Effector memory CD8-positive, alpha-beta T cell (primary cell): ENCODE measurements around the gene PDCD2L.
A peak's percentile ranks its signal among the peaks of the same experiment; 100 is the strongest.

Experiments used
- ATAC-seq: fragments of 150-1000 bp; cut with Tn5 transposase; replicated peaks from 2 replicates; pipeline ENCODE4 v1.10.0; 2021; ENCODE audit warnings: mild to moderate bottlenecking, moderate library complexity
- DNase-seq, 3 experiments: peaks; one replicate each; pipeline ENCODE4 v3.0.0; 2021
- H3K27ac Mint-ChIP-seq, 2 donors: one replicate each; pipeline ENCODE4 v1.8.0; 2022; ENCODE audit warnings: mild to moderate bottlenecking in 2 of 2, mixed read lengths in 2 of 2, moderate library complexity in 2 of 2
- H3K27me3 Mint-ChIP-seq, 2 donors: one replicate each; pipeline ENCODE4 v1.8.0; 2022; ENCODE audit warnings: mixed read lengths in 2 of 2
- H3K36me3 Mint-ChIP-seq: one replicate; pipeline ENCODE4 v1.8.0; 2022; ENCODE audit warnings: mild to moderate bottlenecking, moderate library complexity, mixed read lengths; ENCODE audit not compliant: insufficient read depth
- H3K4me1 Mint-ChIP-seq, 2 donors: one replicate each; pipeline ENCODE4 v1.8.0; 2022; ENCODE audit warnings: low read depth in 2 of 2, mixed read lengths in 2 of 2
- H3K4me3 Mint-ChIP-seq, 2 donors: one replicate each; pipeline ENCODE4 v1.8.0; 2022; ENCODE audit warnings: mild to moderate bottlenecking in 2 of 2, mixed read lengths in 2 of 2, moderate library complexity in 2 of 2
- H3K9me3 Mint-ChIP-seq, 2 donors: one replicate each; pipeline ENCODE4 v1.8.0; 2022; ENCODE audit warnings: mixed read lengths in 2 of 2
- total RNA-seq, 9 experiments: gene quantifications; one replicate each; lab custom pipeline; 2026; lab: John Stamatoyannopoulos, UW

Gene PDCD2L, protein sequence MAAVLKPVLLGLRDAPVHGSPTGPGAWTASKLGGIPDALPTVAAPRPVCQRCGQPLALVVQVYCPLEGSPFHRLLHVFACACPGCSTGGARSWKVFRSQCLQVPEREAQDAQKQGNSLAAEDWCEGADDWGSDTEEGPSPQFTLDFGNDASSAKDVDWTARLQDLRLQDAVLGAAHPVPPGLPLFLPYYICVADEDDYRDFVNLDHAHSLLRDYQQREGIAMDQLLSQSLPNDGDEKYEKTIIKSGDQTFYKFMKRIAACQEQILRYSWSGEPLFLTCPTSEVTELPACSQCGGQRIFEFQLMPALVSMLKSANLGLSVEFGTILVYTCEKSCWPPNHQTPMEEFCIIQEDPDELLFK
- 1.5 to 18.6 (median 6.0) reads per million in 9 experiments for total RNA-seq

DNA sequence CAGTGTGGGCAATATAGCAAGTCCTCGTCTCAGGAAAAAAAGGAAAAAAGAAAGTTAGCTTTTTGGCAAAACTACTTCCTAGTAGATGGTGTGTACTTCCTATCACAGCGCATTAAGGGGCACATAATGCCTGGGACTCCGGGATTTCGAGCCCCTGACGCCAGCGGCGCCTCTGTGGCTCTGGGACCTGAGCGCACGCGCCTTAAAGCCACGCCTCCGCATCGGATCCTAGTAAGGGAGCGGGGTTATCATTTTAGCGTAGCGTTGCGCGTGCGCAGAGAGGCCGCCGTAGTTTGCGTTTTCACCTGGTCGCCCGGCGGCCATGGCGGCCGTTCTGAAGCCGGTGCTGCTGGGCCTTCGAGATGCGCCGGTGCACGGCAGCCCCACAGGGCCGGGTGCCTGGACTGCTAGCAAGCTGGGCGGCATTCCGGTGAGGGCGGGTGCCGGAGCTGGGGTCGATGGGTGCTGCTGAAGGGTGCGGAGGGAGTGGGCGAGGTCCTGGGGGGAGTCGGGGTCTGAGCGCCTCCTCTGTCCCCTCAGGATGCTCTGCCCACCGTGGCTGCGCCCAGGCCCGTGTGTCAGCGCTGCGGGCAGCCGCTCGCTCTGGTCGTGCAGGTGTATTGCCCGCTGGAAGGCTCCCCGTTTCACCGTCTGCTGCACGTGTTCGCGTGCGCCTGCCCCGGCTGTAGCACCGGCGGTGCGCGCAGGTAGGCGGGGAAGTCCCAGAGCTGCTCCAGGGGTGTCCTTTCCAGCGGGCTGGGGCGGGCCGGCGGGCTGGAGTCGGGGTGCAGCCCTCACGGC is at the start of gene PDCD2L:
Gene PDCD2L, plus strand, starts transcription at position 291 of the 801 bp plus-strand sequence. Its CDS starts 32 bp downstream, at position 323.
- Mint-ChIP-seq H3K27me3 (no peaks in the 10 kb centered on the region), H3K4me3 (peak within 1 kb of the TSS; percentile 92 to 93), H3K36me3 (peaks cover 25% of the 10 kb centered on the region), H3K9me3 (no peaks in the 10 kb centered on the region), H3K4me1 (peaks cover 9 to 18% of the 10 kb centered on the region in 2 donors), H3K27ac (peak within 1 kb of the TSS; percentile 87 to 89)
- peak; percentile 92 for ATAC-seq
- DNase-seq: peak; percentile 87 to 89 (median 88)

- H3K27me3 Mint-ChIP-seq: no peaks in the 10 kb centered on the region
- no peak overlapping the region for H3K27ac Mint-ChIP-seq
- H3K36me3 Mint-ChIP-seq: peaks cover 35% of the 10 kb centered on the region
Observed at GRCh38 chr19:34355201-34355600, 49.0 kb upstream of the PDCD2L start.

GRCh38 chr19:34356875-34357274 is 47.3 kb upstream of the PDCD2L start:
- peaks cover 28% of the 10 kb centered on the region for H3K36me3 Mint-ChIP-seq
- no peak overlapping the region for H3K27ac Mint-ChIP-seq
- no peaks in the 10 kb centered on the region for H3K27me3 Mint-ChIP-seq
- H3K4me3 Mint-ChIP-seq: no peak overlapping the region
- no peak for DNase-seq
- ATAC-seq: no peak
- H3K9me3 Mint-ChIP-seq: no peaks in the 10 kb centered on the region
- peaks cover 18 to 20% of the 10 kb centered on the region in 2 donors for H3K4me1 Mint-ChIP-seq

More at GRCh38 chr19:34355201-34355600, 49.0 kb upstream of the PDCD2L start:
- ATAC-seq (no peak), DNase-seq (no peak)
- no peaks in the 10 kb centered on the region for H3K9me3 Mint-ChIP-seq
- H3K4me1 Mint-ChIP-seq: peaks cover 27 to 32% of the 10 kb centered on the region in 2 donors
- no peak overlapping the region for H3K4me3 Mint-ChIP-seq

- H3K36me3 Mint-ChIP-seq: peaks cover 26% of the 10 kb centered on the region
- peaks cover 18 to 20% of the 10 kb centered on the region in 2 donors for H3K4me1 Mint-ChIP-seq
- DNase-seq (no peak), ATAC-seq (no peak)
- H3K27me3 Mint-ChIP-seq: no peaks in the 10 kb centered on the region
- no peaks in the 10 kb centered on the region for H3K9me3 Mint-ChIP-seq
- H3K27ac Mint-ChIP-seq: peak overlapping the region in 1 of 2 donors; percentile 66
- H3K4me3 Mint-ChIP-seq: peak overlapping the region; percentile 6 to 41
Observed at GRCh38 chr19:34357431-34357830, 46.8 kb upstream of the PDCD2L start.

- Mint-ChIP-seq H3K4me3 (peak overlapping the region; percentile 79 to 86), H3K4me1 (peaks cover 18 to 21% of the 10 kb centered on the region in 2 donors), H3K27me3 (no peaks in the 10 kb centered on the region), H3K27ac (peak overlapping the region; percentile 81 to 87), H3K9me3 (no peaks in the 10 kb centered on the region), H3K36me3 (peaks cover 23% of the 10 kb centered on the region)
- DNase-seq: peak; percentile 85 to 91 (median 90)
- ATAC-seq: peak; percentile 88
Observed at GRCh38 chr19:34359140-34359953, 44.9 kb upstream of the PDCD2L start.

DNA sequence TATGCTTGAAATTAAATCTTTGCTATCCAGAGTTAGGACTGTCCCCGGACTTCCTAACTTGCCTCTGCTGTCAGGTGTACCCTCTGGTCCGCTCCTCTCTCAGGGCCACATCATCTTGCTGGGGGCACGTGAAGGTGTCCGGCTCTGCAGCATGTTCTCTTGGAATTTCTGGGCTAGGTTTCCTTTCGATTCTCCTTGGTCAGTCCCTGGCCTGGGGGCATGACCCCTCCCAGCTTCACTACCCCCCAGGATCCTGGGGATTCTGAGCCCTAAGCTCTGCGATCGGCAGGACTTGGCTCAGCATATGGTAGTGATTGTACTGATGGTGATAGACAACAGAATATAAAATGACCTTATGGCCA is 44.3 kb upstream of the PDCD2L start:
- ATAC-seq: no peak
- Mint-ChIP-seq H3K27me3 (no peaks in the 10 kb centered on the region), H3K27ac (peak overlapping the region; percentile 81 to 87), H3K36me3 (peaks cover 21% of the 10 kb centered on the region), H3K4me3 (peak overlapping the region; percentile 79 to 86), H3K4me1 (peaks cover 23 to 25% of the 10 kb centered on the region in 2 donors), H3K9me3 (no peaks in the 10 kb centered on the region)
- DNase-seq: no peak

DNA sequence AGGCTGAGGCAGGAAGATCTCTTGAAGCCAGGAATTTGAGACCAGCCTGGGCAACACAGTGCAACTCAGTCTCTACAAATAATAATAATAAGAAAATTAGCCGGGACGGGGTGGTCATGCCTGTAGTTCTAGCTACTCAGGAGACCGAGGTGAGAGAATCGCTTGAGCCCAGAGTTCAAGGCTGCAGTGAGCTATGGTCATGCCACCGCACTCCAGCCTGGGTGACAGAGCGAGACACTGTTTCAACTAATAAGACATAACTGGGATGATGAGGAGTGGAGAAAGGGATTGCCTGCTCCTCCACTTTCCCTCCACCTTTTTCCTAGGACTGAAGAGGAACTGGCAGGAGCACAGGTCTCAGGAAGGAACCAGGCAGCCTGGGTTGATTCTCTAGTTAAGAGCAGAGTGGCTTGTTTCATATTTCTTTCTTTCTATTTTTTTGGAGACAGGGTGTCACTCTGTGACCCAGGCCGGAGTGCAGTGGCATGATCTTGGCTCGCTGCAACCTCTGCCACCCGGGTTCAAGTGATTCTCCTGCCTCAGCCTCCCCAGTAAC is 43.8 kb upstream of the PDCD2L start:
- peak overlapping the region; percentile 79 to 86 for H3K4me3 Mint-ChIP-seq
- DNase-seq: no peak
- no peak for ATAC-seq
- no peaks in the 10 kb centered on the region for H3K27me3 Mint-ChIP-seq
- peaks cover 23 to 26% of the 10 kb centered on the region in 2 donors for H3K4me1 Mint-ChIP-seq
- H3K27ac Mint-ChIP-seq: peak overlapping the region; percentile 81 to 87
- H3K9me3 Mint-ChIP-seq: no peaks in the 10 kb centered on the region
- peaks cover 17% of the 10 kb centered on the region for H3K36me3 Mint-ChIP-seq

DNA sequence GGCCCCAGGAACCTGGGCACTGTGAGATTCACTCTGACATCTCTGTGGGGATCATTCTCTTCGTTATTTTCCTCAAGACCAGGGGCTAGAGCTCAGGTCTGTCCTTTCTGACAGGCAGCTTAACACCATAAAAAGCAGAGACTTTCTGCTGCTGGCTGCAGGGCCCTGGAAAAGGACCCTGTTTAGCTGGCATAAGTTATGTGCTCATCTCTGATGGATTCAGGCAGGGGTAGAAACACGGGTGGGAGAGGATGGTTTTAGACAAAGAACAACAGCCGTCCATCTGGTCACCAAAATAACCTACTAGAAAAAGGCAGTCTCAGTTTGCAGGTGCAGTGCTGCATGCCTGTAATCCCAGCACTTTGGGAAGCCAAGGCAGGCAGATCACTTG is 41.5 kb upstream of the PDCD2L start:
- no peak overlapping the region for H3K4me3 Mint-ChIP-seq
- ATAC-seq: no peak
- DNase-seq: no peak
- H3K27ac Mint-ChIP-seq: no peak overlapping the region
- H3K9me3 Mint-ChIP-seq: no peaks in the 10 kb centered on the region
- H3K36me3 Mint-ChIP-seq: peaks cover 19% of the 10 kb centered on the region
- no peaks in the 10 kb centered on the region for H3K27me3 Mint-ChIP-seq
- H3K4me1 Mint-ChIP-seq: peaks cover 42 to 48% of the 10 kb centered on the region in 2 donors

DNA sequence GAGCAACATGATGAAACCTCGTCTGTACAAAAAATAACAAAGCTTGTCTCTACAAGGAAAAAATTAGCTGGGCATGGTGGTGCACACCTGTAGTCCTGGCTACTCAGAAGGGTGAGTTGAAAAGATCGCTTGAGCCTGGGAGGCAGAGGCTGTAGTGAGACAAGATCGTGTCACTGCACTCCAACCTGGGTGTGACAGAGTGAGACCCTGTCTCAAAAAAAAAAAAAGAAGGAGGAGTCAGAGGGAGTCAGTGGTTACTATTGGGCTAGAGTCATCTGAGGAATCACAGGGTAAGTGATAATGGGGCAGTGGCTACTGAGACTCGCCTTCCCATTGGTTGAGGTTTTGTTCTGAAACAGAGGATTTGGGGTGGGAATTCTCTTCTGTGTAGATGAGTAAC is 41.1 kb upstream of the PDCD2L start:
- H3K9me3 Mint-ChIP-seq: no peaks in the 10 kb centered on the region
- H3K4me3 Mint-ChIP-seq: peak overlapping the region in 1 of 2 donors; percentile 25
- H3K27ac Mint-ChIP-seq: no peak overlapping the region
- H3K27me3 Mint-ChIP-seq: no peaks in the 10 kb centered on the region
- ATAC-seq (no peak), DNase-seq (no peak)
- peaks cover 23% of the 10 kb centered on the region for H3K36me3 Mint-ChIP-seq
- H3K4me1 Mint-ChIP-seq: peaks cover 44 to 49% of the 10 kb centered on the region in 2 donors

- H3K27ac Mint-ChIP-seq: no peak overlapping the region
- H3K4me1 Mint-ChIP-seq: peaks cover 40 to 44% of the 10 kb centered on the region in 2 donors
- no peak for ATAC-seq
- peak overlapping the region; percentile 98 to 99 for H3K4me3 Mint-ChIP-seq
- peaks cover 26% of the 10 kb centered on the region for H3K36me3 Mint-ChIP-seq
- no peak for DNase-seq
- no peaks in the 10 kb centered on the region for H3K27me3 Mint-ChIP-seq
- H3K9me3 Mint-ChIP-seq: no peaks in the 10 kb centered on the region
Observed at GRCh38 chr19:34363930-34364329, 40.3 kb upstream of the PDCD2L start.

GRCh38 chr19:34364462-34364829 is 39.8 kb upstream of the PDCD2L start:
- DNase-seq (no peak), ATAC-seq (no peak)
- H3K27ac Mint-ChIP-seq: peak overlapping the region; percentile 71 to 94
- peak overlapping the region; percentile 98 to 99 for H3K4me3 Mint-ChIP-seq
- H3K9me3 Mint-ChIP-seq: no peaks in the 10 kb centered on the region
- H3K4me1 Mint-ChIP-seq: peaks cover 37 to 38% of the 10 kb centered on the region in 2 donors
- H3K36me3 Mint-ChIP-seq: peaks cover 25% of the 10 kb centered on the region
- H3K27me3 Mint-ChIP-seq: no peaks in the 10 kb centered on the region

DNA sequence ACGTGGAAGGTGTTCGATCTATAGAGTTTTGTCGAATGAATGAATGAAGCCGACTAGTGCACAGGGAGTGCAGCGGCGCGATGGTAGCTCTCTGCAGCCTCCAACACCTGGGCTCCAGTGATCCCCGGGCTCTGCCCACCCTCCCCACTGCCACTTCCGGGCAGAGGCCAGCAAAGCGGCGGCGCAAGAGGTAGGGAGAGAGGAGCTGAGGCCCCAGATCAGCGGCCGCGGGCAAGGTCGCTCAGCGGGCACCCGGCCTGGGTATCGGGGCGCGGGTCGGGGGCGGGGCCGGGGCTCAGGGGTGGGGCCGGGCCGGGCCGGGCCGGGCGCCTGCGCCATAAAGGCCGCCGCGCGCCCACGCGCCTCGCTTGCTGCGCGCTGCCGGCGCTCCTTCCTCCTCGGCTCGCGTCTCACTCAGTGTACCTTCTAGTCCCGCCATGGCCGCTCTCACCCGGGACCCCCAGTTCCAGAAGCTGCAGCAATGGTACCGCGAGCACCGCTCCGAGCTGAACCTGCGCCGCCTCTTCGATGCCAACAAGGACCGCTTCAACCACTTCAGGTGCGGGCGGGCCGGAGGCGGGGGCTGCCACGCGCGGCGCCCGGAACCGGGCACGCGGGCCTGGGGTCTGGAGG is 39.3 kb upstream of the PDCD2L start, which contains the start of gene GPI:
Gene GPI, plus strand, starts transcription at position 367 of the 633 bp plus-strand sequence. Its CDS starts 71 bp downstream, at position 438.
- Mint-ChIP-seq H3K27ac (peak within 1 kb of the TSS; percentile 87 to 94), H3K4me3 (peak within 1 kb of the TSS; percentile 98 to 99), H3K4me1 (peaks cover 32 to 34% of the 10 kb centered on the region in 2 donors), H3K36me3 (peaks cover 26% of the 10 kb centered on the region), H3K9me3 (no peaks in the 10 kb centered on the region), H3K27me3 (no peaks in the 10 kb centered on the region)
- peak; percentile 84 for ATAC-seq
- DNase-seq: peak; percentile 42 to 58 (median 50)
